Mesothelial cell of epicardium (in vitro differentiated cells): ENCODE measurements around the gene TBC1D9B. TPM values are rescaled to one million over a fixed set of nuclear protein-coding genes. Genes with fewer than 3 reads are reported as not detected.

Experiments
- DNase-seq, 2 experiments: peaks; one replicate each; pipeline ENCODE4 v3.0.0; 2021; ENCODE audit warnings: low spot score in 2 of 2; ENCODE audit not compliant: unreplicated experiment in 2 of 2
- H3K27ac Mint-ChIP-seq: 2 replicates; pipeline ENCODE4 v1.8.0; 2021; ENCODE audit warnings: mixed read lengths
- H3K27me3 Mint-ChIP-seq: 2 replicates; pipeline ENCODE4 v1.8.0; 2021; ENCODE audit warnings: low read depth, mixed read lengths
- H3K36me3 Mint-ChIP-seq: 2 replicates; pipeline ENCODE4 v1.8.0; 2021; ENCODE audit warnings: mixed read lengths
- H3K4me1 Mint-ChIP-seq: 2 replicates; pipeline ENCODE4 v1.8.0; 2021; ENCODE audit warnings: mixed read lengths
- H3K4me3 Mint-ChIP-seq: 2 replicates; pipeline ENCODE4 v1.8.0; 2021; ENCODE audit warnings: mild to moderate bottlenecking, moderate library complexity, mixed read lengths
- H3K9me3 Mint-ChIP-seq: 2 replicates; pipeline ENCODE4 v1.8.0; 2021; ENCODE audit warnings: mixed read lengths
- total RNA-seq: library from RNA; stranded (reverse); gene quantifications from 3 replicates; pipeline ENCODE4 v1.2.1, GENCODE V29; 2021
- TF ChIP-seq, protein P1 (sequence below): fragments of 200-600 bp; sonication (generic); IDR thresholded peaks from one replicate; pipeline ENCODE4 v1.5.0; 2021; ENCODE audit warnings: antibody characterized with exemption; ENCODE audit not compliant: unreplicated experiment

TBC1D9B gene
- total RNA-seq, 1 donor from 2014 or later, result 139 TPM

GRCh38 chr5:179870403-179870903, 37.2 kb downstream of the TBC1D9B start:
- Mint-ChIP-seq H3K4me1 (no peaks in the 10 kb centered on the region), H3K27me3 (no peaks in the 10 kb centered on the region), H3K4me3 (no peak overlapping the region), H3K9me3 (no peaks in the 10 kb centered on the region), H3K36me3 (peaks cover 22% of the 10 kb centered on the region), H3K27ac (no peak overlapping the region)
- TF ChIP-seq, protein P1, sequence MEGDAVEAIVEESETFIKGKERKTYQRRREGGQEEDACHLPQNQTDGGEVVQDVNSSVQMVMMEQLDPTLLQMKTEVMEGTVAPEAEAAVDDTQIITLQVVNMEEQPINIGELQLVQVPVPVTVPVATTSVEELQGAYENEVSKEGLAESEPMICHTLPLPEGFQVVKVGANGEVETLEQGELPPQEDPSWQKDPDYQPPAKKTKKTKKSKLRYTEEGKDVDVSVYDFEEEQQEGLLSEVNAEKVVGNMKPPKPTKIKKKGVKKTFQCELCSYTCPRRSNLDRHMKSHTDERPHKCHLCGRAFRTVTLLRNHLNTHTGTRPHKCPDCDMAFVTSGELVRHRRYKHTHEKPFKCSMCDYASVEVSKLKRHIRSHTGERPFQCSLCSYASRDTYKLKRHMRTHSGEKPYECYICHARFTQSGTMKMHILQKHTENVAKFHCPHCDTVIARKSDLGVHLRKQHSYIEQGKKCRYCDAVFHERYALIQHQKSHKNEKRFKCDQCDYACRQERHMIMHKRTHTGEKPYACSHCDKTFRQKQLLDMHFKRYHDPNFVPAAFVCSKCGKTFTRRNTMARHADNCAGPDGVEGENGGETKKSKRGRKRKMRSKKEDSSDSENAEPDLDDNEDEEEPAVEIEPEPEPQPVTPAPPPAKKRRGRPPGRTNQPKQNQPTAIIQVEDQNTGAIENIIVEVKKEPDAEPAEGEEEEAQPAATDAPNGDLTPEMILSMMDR, result no peak
- DNase-seq, result no peak

DNA sequence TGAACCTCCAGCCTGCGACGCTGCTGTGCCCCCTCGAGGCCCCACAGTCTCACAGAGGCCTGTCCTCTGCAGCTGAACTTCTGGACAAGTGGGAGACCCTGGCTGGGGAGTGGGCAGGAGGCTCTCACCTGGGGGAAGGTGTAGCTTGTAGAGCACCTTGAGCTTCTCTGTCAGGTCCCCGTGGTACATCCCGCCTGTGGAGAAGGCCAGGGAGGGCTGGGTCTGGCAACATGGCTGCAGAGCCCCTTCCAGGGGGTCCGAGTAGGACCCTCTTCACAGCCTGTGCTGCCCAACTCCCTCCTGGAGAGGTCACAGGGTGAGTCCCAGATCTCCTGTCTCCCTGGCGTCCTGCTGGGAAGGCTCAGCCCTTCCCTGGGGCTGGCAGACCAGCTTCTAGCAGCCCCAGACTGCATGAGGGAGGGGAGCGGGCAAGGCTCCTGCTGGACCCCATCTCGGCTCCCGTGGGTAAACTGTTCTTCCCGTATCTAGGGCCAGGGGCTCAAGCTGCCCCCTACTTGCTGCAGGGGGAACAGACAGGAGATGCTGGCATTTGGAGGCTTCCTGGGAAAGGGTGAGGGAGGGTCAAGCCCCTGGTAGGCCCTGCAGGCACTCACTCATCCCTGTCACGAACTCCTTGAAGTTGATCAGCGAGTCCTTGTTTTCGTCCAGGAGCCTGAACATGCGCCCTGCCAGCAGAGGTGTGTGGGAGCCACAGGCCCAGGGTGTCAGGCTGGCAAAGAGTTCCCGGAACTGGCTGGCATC, 37.9 kb downstream of the TBC1D9B start:
- H3K4me3 Mint-ChIP-seq, result no peak overlapping the region
- H3K4me1 Mint-ChIP-seq, result no peaks in the 10 kb centered on the region
- H3K9me3 Mint-ChIP-seq, result no peaks in the 10 kb centered on the region
- no peak overlapping the region for H3K27ac Mint-ChIP-seq
- TF ChIP-seq, protein P1, result no peak
- no peaks in the 10 kb centered on the region for H3K27me3 Mint-ChIP-seq
- DNase-seq, result no peak
- H3K36me3 Mint-ChIP-seq, result peaks cover 20% of the 10 kb centered on the region

DNA sequence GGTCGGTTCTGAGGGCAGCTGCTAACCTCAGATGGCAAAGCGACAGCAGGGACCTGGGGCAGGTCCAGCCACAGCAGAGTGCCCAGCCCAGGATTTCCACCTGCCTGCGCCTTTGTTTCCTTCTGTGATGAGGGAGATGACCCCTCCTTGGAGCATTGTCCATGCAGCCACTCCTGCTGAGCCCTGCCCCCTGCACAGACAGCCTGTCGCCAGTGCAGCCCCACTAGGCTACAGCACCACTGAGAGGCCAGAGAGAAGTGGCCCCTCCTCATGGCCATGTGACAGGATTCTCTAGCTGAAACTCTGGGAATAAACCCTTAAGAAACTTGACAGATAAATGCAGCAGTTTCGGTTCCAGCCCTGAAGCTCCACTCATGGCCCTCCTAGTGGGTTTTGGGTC, 38.6 kb downstream of the TBC1D9B start:
- H3K36me3 Mint-ChIP-seq, result peaks cover 21% of the 10 kb centered on the region
- TF ChIP-seq, protein P1, result no peak
- H3K27me3 Mint-ChIP-seq, result no peaks in the 10 kb centered on the region
- no peak overlapping the region for H3K27ac Mint-ChIP-seq
- no peak for DNase-seq
- H3K9me3 Mint-ChIP-seq, result no peaks in the 10 kb centered on the region
- no peak overlapping the region for H3K4me3 Mint-ChIP-seq
- H3K4me1 Mint-ChIP-seq, result no peaks in the 10 kb centered on the region

- H3K27ac Mint-ChIP-seq, result no peak overlapping the region
- H3K36me3 Mint-ChIP-seq, result peaks cover 25% of the 10 kb centered on the region
- no peak for DNase-seq
- no peaks in the 10 kb centered on the region for H3K4me1 Mint-ChIP-seq
- TF ChIP-seq, protein P1, result no peak
- no peak overlapping the region for H3K4me3 Mint-ChIP-seq
- H3K9me3 Mint-ChIP-seq, result no peaks in the 10 kb centered on the region
- H3K27me3 Mint-ChIP-seq, result no peaks in the 10 kb centered on the region
These were observed 39.2 kb downstream of the TBC1D9B start for GRCh38 chr5:179868541-179868940.

- Mint-ChIP-seq H3K4me1 (no peaks in the 10 kb centered on the region), H3K36me3 (peaks cover 32% of the 10 kb centered on the region), H3K27ac (peak overlapping the region; percentile 39), H3K9me3 (no peaks in the 10 kb centered on the region), H3K4me3 (no peak overlapping the region), H3K27me3 (no peaks in the 10 kb centered on the region)
- DNase-seq, result no peak
- TF ChIP-seq, protein P1, result no peak
These were observed 40.2 kb downstream of the TBC1D9B start for GRCh38 chr5:179867476-179867875.
